ENCODE data around the gene MAPRE2.

MAPRE2 gene

DNA sequence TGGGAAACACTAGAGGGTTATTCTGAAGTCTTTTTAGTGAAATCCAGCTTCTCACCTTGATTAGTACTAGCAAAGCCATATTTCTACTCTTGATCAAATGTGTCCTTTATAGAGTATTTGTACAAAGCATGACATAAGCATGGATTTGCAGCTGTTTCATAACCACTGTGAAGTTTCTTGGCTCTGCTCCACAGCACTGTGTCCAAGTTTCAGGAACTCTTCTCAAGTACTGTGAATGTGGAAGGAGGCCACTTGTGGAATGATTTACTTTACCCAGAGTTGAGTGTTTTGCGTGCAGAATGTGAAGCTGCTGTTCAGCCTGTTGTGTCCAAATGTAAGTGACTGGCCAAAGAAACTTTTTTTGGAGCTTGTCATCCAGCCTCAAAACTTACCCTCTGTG, 16.2 kb upstream of the MAPRE2 start:
- Mint-ChIP-seq H3K4me3 (no peak overlapping the region), H3K27me3 (peaks cover 1% of the 10 kb centered on the region), H3K27ac (no peak overlapping the region), H3K36me3 (no peaks in the 10 kb centered on the region), H3K9me3 (no peaks in the 10 kb centered on the region), H3K4me1 (peaks cover 14% of the 10 kb centered on the region)
- DNase-seq (ENCODE audit: low spot score in 2 of 2) (no peak), ATAC-seq (ENCODE audit: low read depth) (no peak)

- DNase-seq (ENCODE audit: low spot score in 2 of 2) (peak in 1 of 2 donors; percentile 46), ATAC-seq (ENCODE audit: low read depth) (peak; percentile 68)
- Mint-ChIP-seq H3K4me1 (peaks cover 24% of the 10 kb centered on the region), H3K27me3 (no peaks in the 10 kb centered on the region), H3K9me3 (no peaks in the 10 kb centered on the region), H3K4me3 (no peak overlapping the region), H3K27ac (peak overlapping the region; percentile 5), H3K36me3 (no peaks in the 10 kb centered on the region)
Observed at GRCh38 chr18:35026407-35027061, 14.7 kb upstream of the MAPRE2 start.

DNA sequence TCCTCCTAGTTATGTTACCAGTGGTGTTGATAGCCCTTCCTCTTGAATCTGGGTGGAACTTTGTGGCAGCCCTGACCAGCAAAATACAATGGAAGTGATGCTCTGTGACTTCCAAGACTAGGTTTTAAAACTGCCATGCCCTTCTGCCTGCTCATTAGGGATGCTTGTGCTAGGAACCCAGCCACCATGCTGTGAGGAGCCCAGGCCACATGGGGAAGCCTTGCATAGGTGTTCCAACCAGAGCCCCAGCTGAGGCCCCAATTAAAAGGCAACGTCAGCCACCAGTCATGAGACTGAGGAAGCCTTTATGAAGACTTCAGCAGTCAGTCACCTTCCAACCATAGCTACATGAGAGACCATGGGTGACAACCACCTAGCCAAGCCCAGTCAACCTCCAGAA, 14.0 kb upstream of the MAPRE2 start:
- no peaks in the 10 kb centered on the region for H3K9me3 Mint-ChIP-seq
- peaks cover 28% of the 10 kb centered on the region for H3K4me1 Mint-ChIP-seq
- H3K27ac Mint-ChIP-seq: peak overlapping the region; percentile 16
- H3K36me3 Mint-ChIP-seq: no peaks in the 10 kb centered on the region
- DNase-seq (ENCODE audit: low spot score in 2 of 2) (no peak), ATAC-seq (ENCODE audit: low read depth) (peak; percentile 11)
- no peaks in the 10 kb centered on the region for H3K27me3 Mint-ChIP-seq
- H3K4me3 Mint-ChIP-seq: no peak overlapping the region

GRCh38 chr18:35028536-35028935, 12.7 kb upstream of the MAPRE2 start:
- peaks cover 33% of the 10 kb centered on the region for H3K4me1 Mint-ChIP-seq

GRCh38 chr18:35029103-35029502, 12.1 kb upstream of the MAPRE2 start:
- Mint-ChIP-seq H3K36me3 (no peaks in the 10 kb centered on the region), H3K9me3 (no peaks in the 10 kb centered on the region), H3K4me1 (peaks cover 33% of the 10 kb centered on the region), H3K27me3 (no peaks in the 10 kb centered on the region), H3K4me3 (peak overlapping the region; percentile 88), H3K27ac (peak overlapping the region; percentile 90)
- DNase-seq (ENCODE audit: low spot score in 2 of 2): no peak
- no peak for ATAC-seq (ENCODE audit: low read depth)

More at GRCh38 chr18:35028536-35028935, 12.7 kb upstream of the MAPRE2 start:
- no peaks in the 10 kb centered on the region for H3K36me3 Mint-ChIP-seq
- H3K4me3 Mint-ChIP-seq: no peak overlapping the region
- no peak for DNase-seq (ENCODE audit: low spot score in 2 of 2)
- H3K27ac Mint-ChIP-seq: no peak overlapping the region
- no peaks in the 10 kb centered on the region for H3K9me3 Mint-ChIP-seq
- H3K27me3 Mint-ChIP-seq: no peaks in the 10 kb centered on the region
- no peak for ATAC-seq (ENCODE audit: low read depth)

DNA sequence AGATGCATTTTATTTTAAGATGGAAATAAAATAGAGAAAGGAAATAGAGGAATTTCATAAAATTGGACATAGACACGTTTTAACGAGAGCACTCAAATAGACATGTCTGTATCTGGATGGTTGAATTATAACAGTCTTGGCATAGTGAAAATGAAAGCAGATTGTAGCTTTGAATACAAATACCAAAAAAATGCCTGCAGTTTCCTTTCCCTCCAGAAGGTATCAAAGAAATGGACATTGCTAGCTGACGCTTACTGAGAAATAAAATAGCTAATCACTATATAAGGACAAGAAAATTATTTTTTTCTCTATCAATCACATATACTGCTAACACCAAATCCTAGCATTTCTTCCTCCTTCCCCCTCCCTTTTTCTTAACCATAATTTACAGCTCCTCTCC, 11.4 kb upstream of the MAPRE2 start:
- Mint-ChIP-seq H3K36me3 (no peaks in the 10 kb centered on the region), H3K4me3 (peak overlapping the region; percentile 88), H3K4me1 (peaks cover 33% of the 10 kb centered on the region), H3K27ac (peak overlapping the region; percentile 90), H3K27me3 (no peaks in the 10 kb centered on the region), H3K9me3 (no peaks in the 10 kb centered on the region)
- peak; percentile 81 for ATAC-seq (ENCODE audit: low read depth)
- DNase-seq (ENCODE audit: low spot score in 2 of 2): peak in 1 of 2 donors; percentile 35

- DNase-seq (ENCODE audit: low spot score in 2 of 2): no peak
- peak; percentile 37 for ATAC-seq (ENCODE audit: low read depth)
- H3K36me3 Mint-ChIP-seq: no peaks in the 10 kb centered on the region
- H3K9me3 Mint-ChIP-seq: no peaks in the 10 kb centered on the region
- H3K4me1 Mint-ChIP-seq: peaks cover 33% of the 10 kb centered on the region
- peak overlapping the region; percentile 90 for H3K27ac Mint-ChIP-seq
- no peaks in the 10 kb centered on the region for H3K27me3 Mint-ChIP-seq
- peak overlapping the region; percentile 88 for H3K4me3 Mint-ChIP-seq
Observed at GRCh38 chr18:35030277-35030989, 10.8 kb upstream of the MAPRE2 start.

GRCh38 chr18:35032113-35032512, 9.1 kb upstream of the MAPRE2 start:
- Mint-ChIP-seq H3K36me3 (no peaks in the 10 kb centered on the region), H3K9me3 (no peaks in the 10 kb centered on the region), H3K27me3 (no peaks in the 10 kb centered on the region), H3K4me3 (peak overlapping the region; percentile 50), H3K27ac (peak overlapping the region; percentile 28), H3K4me1 (peaks cover 37% of the 10 kb centered on the region)
- no peak for DNase-seq (ENCODE audit: low spot score in 2 of 2)
- ATAC-seq (ENCODE audit: low read depth): no peak

- Mint-ChIP-seq H3K9me3 (no peaks in the 10 kb centered on the region), H3K36me3 (no peaks in the 10 kb centered on the region), H3K4me1 (peaks cover 49% of the 10 kb centered on the region), H3K27me3 (no peaks in the 10 kb centered on the region), H3K4me3 (no peak overlapping the region), H3K27ac (peak overlapping the region; percentile 100)
- ATAC-seq (ENCODE audit: low read depth) (no peak), DNase-seq (ENCODE audit: low spot score in 2 of 2) (no peak)
Observed at GRCh38 chr18:35038029-35038428, 3.2 kb upstream of the MAPRE2 start.

DNA sequence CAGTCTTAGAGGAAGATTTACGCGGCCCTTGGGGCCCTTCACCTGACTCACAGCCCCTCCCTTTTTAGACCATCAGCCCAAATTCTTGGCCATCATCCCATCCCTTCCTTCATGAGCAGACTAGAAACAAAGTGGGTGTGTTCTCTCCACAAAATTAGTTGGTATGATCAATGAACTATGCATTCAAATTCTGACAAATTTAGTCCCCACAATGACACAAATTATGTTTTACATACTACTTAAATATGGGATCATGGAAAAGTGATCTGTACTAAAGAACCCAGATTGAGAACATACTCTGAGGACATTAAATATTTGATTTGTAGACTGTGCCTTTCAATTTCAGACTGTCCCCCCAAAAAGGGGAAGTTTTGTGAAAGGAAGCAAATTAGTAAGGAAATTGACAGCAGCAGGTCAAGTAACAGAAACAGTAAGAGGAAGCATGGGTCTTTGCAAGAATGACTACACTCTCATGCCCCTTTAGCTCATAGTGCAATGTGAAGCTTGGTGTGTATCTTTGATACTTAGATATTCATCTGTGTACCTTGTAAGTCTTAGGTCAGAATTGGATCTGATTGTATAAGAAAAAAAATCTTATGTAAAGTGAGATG, 2.2 kb upstream of the MAPRE2 start:
- DNase-seq (ENCODE audit: low spot score in 2 of 2): peak in 1 of 2 donors; percentile 51
- peak overlapping the region; percentile 100 for H3K27ac Mint-ChIP-seq
- peaks cover 54% of the 10 kb centered on the region for H3K4me1 Mint-ChIP-seq
- no peaks in the 10 kb centered on the region for H3K9me3 Mint-ChIP-seq
- H3K4me3 Mint-ChIP-seq: peak overlapping the region; percentile 68
- no peaks in the 10 kb centered on the region for H3K27me3 Mint-ChIP-seq
- no peaks in the 10 kb centered on the region for H3K36me3 Mint-ChIP-seq
- peak; percentile 41 for ATAC-seq (ENCODE audit: low read depth)

DNA sequence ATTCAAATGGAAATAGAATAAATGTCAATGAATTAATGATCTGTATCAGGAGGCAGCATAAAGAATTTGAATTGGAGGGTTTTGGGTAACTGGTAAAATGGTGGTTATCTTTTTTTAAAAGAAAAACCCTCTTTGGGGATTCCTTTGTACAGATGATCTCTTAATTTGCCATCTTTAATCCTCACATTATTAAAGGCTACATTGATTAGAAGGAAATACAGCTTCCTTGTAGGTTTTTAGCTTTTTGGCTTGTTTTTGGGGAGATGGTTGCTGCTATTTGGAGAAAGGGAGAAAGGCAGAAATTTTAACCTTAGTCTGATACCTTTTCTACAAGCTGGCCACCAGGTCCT, 600 bp upstream of the MAPRE2 start:
- peak overlapping the region; percentile 99 for H3K4me3 Mint-ChIP-seq
- ATAC-seq (ENCODE audit: low read depth) (no peak), DNase-seq (ENCODE audit: low spot score in 2 of 2) (no peak)
- H3K27me3 Mint-ChIP-seq: no peaks in the 10 kb centered on the region
- H3K4me1 Mint-ChIP-seq: peaks cover 66% of the 10 kb centered on the region
- H3K36me3 Mint-ChIP-seq: no peaks in the 10 kb centered on the region
- H3K9me3 Mint-ChIP-seq: no peaks in the 10 kb centered on the region
- H3K27ac Mint-ChIP-seq: peak overlapping the region; percentile 100

GRCh38 chr18:35041815-35042387, 688 bp downstream of the MAPRE2 start:
- H3K36me3 Mint-ChIP-seq: no peaks in the 10 kb centered on the region
- H3K4me1 Mint-ChIP-seq: peaks cover 68% of the 10 kb centered on the region
- no peaks in the 10 kb centered on the region for H3K27me3 Mint-ChIP-seq
- peak overlapping the region; percentile 99 for H3K4me3 Mint-ChIP-seq
- ATAC-seq (ENCODE audit: low read depth) (no peak), DNase-seq (ENCODE audit: low spot score in 2 of 2) (no peak)
- peak overlapping the region; percentile 100 for H3K27ac Mint-ChIP-seq
- no peaks in the 10 kb centered on the region for H3K9me3 Mint-ChIP-seq

DNA sequence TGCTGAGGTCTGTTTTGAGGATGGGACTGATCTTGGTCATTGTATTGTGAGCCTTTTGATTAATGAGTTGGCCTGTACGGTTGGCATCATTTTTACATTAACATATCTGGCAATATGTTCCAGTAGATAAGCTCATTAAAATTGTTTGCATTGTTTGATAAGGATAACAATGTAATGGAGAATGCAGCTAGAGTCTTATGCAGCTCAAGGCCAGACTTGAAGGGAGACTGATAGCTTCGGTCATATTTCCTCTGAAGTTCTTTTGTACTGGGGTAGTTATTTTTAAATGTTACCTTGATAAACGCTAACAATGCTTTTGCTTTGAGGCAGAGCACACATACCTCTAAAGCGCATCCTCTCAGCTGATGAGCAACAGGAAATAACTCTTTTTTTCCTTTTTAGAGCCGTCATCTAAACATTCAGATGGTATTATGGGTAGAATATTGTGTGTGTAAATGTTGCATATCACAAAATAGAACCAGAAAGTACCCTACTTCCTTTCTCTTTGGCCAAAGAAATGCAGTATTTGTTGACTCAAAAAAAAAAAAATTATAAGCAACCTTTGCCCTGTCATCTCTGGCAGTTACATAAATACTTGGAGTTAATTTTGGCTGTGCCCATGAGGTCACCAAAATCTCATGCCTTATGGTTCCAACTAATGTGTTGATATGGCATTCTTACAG, 1.3 kb downstream of the MAPRE2 start:
- DNase-seq (ENCODE audit: low spot score in 2 of 2): peak in 1 of 2 donors; percentile 31
- H3K9me3 Mint-ChIP-seq: no peaks in the 10 kb centered on the region
- peak; percentile 26 for ATAC-seq (ENCODE audit: low read depth)
- no peaks in the 10 kb centered on the region for H3K36me3 Mint-ChIP-seq
- H3K27me3 Mint-ChIP-seq: no peaks in the 10 kb centered on the region
- peak overlapping the region; percentile 100 for H3K27ac Mint-ChIP-seq
- peak overlapping the region; percentile 99 for H3K4me3 Mint-ChIP-seq
- H3K4me1 Mint-ChIP-seq: peaks cover 73% of the 10 kb centered on the region

DNA sequence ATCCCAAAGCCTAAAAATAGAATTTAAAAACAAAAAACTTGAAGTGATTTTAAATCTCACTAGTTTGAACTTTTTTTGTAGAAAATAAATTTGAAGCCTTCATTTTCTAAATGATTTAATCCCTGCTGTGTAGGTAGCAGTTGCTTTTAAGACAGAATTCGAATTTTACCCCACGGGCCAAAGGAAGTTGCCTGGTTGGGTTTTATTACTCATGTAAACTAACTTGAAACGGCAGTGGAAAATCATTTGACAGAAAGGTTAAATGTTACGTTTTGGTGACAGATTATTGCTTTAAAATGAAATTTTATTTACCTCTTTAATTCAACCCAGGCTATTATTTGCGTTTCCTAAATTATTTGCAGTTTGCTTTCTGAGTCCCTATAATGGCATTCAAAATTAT, 2.0 kb downstream of the MAPRE2 start:
- no peaks in the 10 kb centered on the region for H3K27me3 Mint-ChIP-seq
- peak overlapping the region; percentile 99 for H3K4me3 Mint-ChIP-seq
- ATAC-seq (ENCODE audit: low read depth) (no peak), DNase-seq (ENCODE audit: low spot score in 2 of 2) (no peak)
- H3K27ac Mint-ChIP-seq: peak overlapping the region; percentile 100
- H3K9me3 Mint-ChIP-seq: no peaks in the 10 kb centered on the region
- peaks cover 70% of the 10 kb centered on the region for H3K4me1 Mint-ChIP-seq
- H3K36me3 Mint-ChIP-seq: peaks cover 4% of the 10 kb centered on the region

Measured in memory B cell (primary cell).